Activated CD8-positive, alpha-beta T cell treated with anti-CD3 and anti-CD28 coated beads for 36 hours (primary cell): ENCODE data around the gene MAJIN. TPM values are rescaled to one million over a fixed set of nuclear protein-coding genes. Genes with fewer than 3 reads are reported as not detected.
"Not testable (repeated sequence)": the region's sequence is repeated elsewhere in the genome, so short reads cannot be mapped to it uniquely, and the experiment has no call there.

Experiments used
- ATAC-seq: fragments of 200-7000 bp; cut with Tn5 transposase; one replicate; pipeline ENCODE4 v1.10.0; 2021; ENCODE audit warnings: mild to moderate bottlenecking, moderate library complexity
- CTCF ChIA-PET: fragments of 350-600 bp; sonication (Branson Sonifier 250); formaldehyde crosslinking; loops from one replicate; lab custom pipeline; 2021; ENCODE audit warnings: antibody characterized with exemption; lab: Charles Lee
- POLR2A ChIA-PET: fragments of 350-600 bp; sonication (Branson Sonifier 250); formaldehyde crosslinking; loops from one replicate; lab custom pipeline; 2021; ENCODE audit warnings: antibody characterized with exemption; lab: Charles Lee
- DNase-seq: peaks from one replicate; pipeline ENCODE4 v3.0.0-alpha.2; 2020
- H3K27ac Mint-ChIP-seq: one replicate; pipeline ENCODE4 v1.8.0; 2021; ENCODE audit warnings: mild to moderate bottlenecking, mixed read lengths
- H3K27me3 Mint-ChIP-seq: one replicate; pipeline ENCODE4 v1.8.0; 2021; ENCODE audit warnings: mixed read lengths
- H3K36me3 Mint-ChIP-seq: one replicate; pipeline ENCODE4 v1.8.0; 2021; ENCODE audit warnings: low read depth, mixed read lengths
- H3K4me1 Mint-ChIP-seq: one replicate; pipeline ENCODE4 v1.8.0; 2021; ENCODE audit warnings: low read depth, mixed read lengths
- H3K4me3 Mint-ChIP-seq: one replicate; pipeline ENCODE4 v1.8.0; 2021; ENCODE audit warnings: mild to moderate bottlenecking, moderate library complexity, mixed read lengths
- H3K9me3 Mint-ChIP-seq: one replicate; pipeline ENCODE4 v1.8.0; 2021; ENCODE audit warnings: mixed read lengths
- CTCF ChIP-seq: fragments of 200-600 bp; IDR thresholded peaks from one replicate; pipeline ENCODE4 v1.8.0; 2022; ENCODE audit warnings: antibody characterized with exemption, mild to moderate bottlenecking
- intact Hi-C: fragments of 100-400 bp; cut with micrococcal nuclease; formaldehyde crosslinking; loops from one replicate; pipeline ENCODE4 v1.10.0; 2022
- total RNA-seq, 2 experiments: library from RNA; stranded (reverse); gene quantifications; one replicate each; pipeline ENCODE4 v1.2.3, GENCODE V29; 2021

MAJIN gene
- total RNA-seq, 2 experiments from 2014 or later = not detected

- TF ChIP-seq CTCF = no peak
- Mint-ChIP-seq H3K27ac (no peak overlapping the region), H3K27me3 (peaks cover 5% of the 10 kb centered on the region), H3K9me3 (no peaks in the 10 kb centered on the region), H3K4me3 (no peak overlapping the region), H3K4me1 (peaks cover 6% of the 10 kb centered on the region), H3K36me3 (no peaks in the 10 kb centered on the region)
- POLR2A ChIA-PET = interaction anchor here (0.8 kb wide), 1 partner anchor 17 kb away, joined by 3 read pairs; no protein-coding TSS in a partner anchor
- intact Hi-C loops = no loop called here
- DNase-seq (no peak), ATAC-seq (no peak)
- CTCF ChIA-PET = no interaction called here
Observed at GRCh38 chr11:64989416-64989815, 17.5 kb upstream of the MAJIN start.

- ChIA-PET CTCF (no interaction called here), POLR2A (no interaction called here)
- ATAC-seq (no peak), DNase-seq (no peak)
- peaks cover 6% of the 10 kb centered on the region for H3K4me1 Mint-ChIP-seq
- H3K27me3 Mint-ChIP-seq = peaks cover 4% of the 10 kb centered on the region
- H3K4me3 Mint-ChIP-seq = no peak overlapping the region
- no peak for TF ChIP-seq CTCF
- H3K36me3 Mint-ChIP-seq = no peaks in the 10 kb centered on the region
- intact Hi-C loops = no loop called here
- H3K9me3 Mint-ChIP-seq = no peaks in the 10 kb centered on the region
- H3K27ac Mint-ChIP-seq = no peak overlapping the region
Observed at GRCh38 chr11:64987998-64988854, 16.3 kb upstream of the MAJIN start.

GRCh38 chr11:64983339-64983738 lies 11.4 kb upstream of the MAJIN start:
- H3K27me3 Mint-ChIP-seq, H3K27ac Mint-ChIP-seq, intact Hi-C loops, H3K36me3 Mint-ChIP-seq, POLR2A ChIA-PET, H3K4me3 Mint-ChIP-seq, H3K9me3 Mint-ChIP-seq, DNase-seq, CTCF ChIA-PET, H3K4me1 Mint-ChIP-seq, ATAC-seq: not testable (repeated sequence)

- Mint-ChIP-seq H3K4me3 (no peak overlapping the region), H3K4me1 (peaks cover 12% of the 10 kb centered on the region), H3K9me3 (no peaks in the 10 kb centered on the region), H3K27ac (no peak overlapping the region), H3K27me3 (no peaks in the 10 kb centered on the region), H3K36me3 (no peaks in the 10 kb centered on the region)
- intact Hi-C loops = no loop called here
- ChIA-PET POLR2A (no interaction called here), CTCF (no interaction called here)
- DNase-seq (no peak), ATAC-seq (no peak)
- TF ChIP-seq CTCF = no peak
Observed at GRCh38 chr11:64976651-64977050, 4.7 kb upstream of the MAJIN start.

- peaks cover 2% of the 10 kb centered on the region for H3K27me3 Mint-ChIP-seq
- no peak for TF ChIP-seq CTCF
- peaks cover 2% of the 10 kb centered on the region for H3K36me3 Mint-ChIP-seq
- intact Hi-C loops = no loop called here
- H3K9me3 Mint-ChIP-seq = no peaks in the 10 kb centered on the region
- no peak overlapping the region for H3K4me3 Mint-ChIP-seq
- H3K4me1 Mint-ChIP-seq = peaks cover 27% of the 10 kb centered on the region
- CTCF ChIA-PET = interaction anchor here (0.9 kb wide), 1 partner anchor 341 kb away, joined by 3 read pairs; no protein-coding TSS in a partner anchor
- ATAC-seq = no peak
- no peak for DNase-seq
- no peak overlapping the region for H3K27ac Mint-ChIP-seq
- POLR2A ChIA-PET = interaction anchor here (0.6 kb wide), 1 partner anchor 129 kb away, joined by 3 read pairs; no protein-coding TSS in a partner anchor
Observed at GRCh38 chr11:64974124-64974523, 2.2 kb upstream of the MAJIN start.
